ENCODE data around the gene ARHGAP5. TPM values are rescaled to one million over a fixed set of nuclear protein-coding genes. Genes with fewer than 3 reads are reported as not detected.

Gene ARHGAP5
- total RNA-seq, 2 donors from 2014 or later, result 159 to 198 TPM

- intact Hi-C loops (cut with DNase I), result no loop called here
- DNase-seq (ENCODE audit: low spot score), result no peak
These were observed 60.8 kb downstream of the ARHGAP5 start for GRCh38 chr14:32137892-32138291.

GRCh38 chr14:32142341-32142740, 65.2 kb downstream of the ARHGAP5 start:
- intact Hi-C loops (cut with DNase I), result no loop called here
- DNase-seq (ENCODE audit: low spot score), result no peak

GRCh38 chr14:32142754-32143437, 65.8 kb downstream of the ARHGAP5 start:
- intact Hi-C loops (cut with DNase I), result no loop called here
- no peak for DNase-seq (ENCODE audit: low spot score)

GRCh38 chr14:32150392-32150791, 73.3 kb downstream of the ARHGAP5 start:
- intact Hi-C loops (cut with DNase I), result loop anchor here in 1 of 2 donors (2.0 kb wide), 1 partner anchor 36 kb away; no protein-coding TSS in a partner anchor
- DNase-seq (ENCODE audit: low spot score), result no peak

GRCh38 chr14:32166029-32166428, 88.9 kb downstream of the ARHGAP5 start:
- DNase-seq (ENCODE audit: low spot score), result no peak
- intact Hi-C loops (cut with DNase I), result no loop called here

- no peak for DNase-seq (ENCODE audit: low spot score)
- intact Hi-C loops (cut with DNase I), result no loop called here
These were observed 89.8 kb downstream of the ARHGAP5 start for GRCh38 chr14:32166924-32167323.

- DNase-seq (ENCODE audit: low spot score), result no peak
- intact Hi-C loops (cut with DNase I), result no loop called here
These were observed 90.8 kb downstream of the ARHGAP5 start for GRCh38 chr14:32167907-32168306.

GRCh38 chr14:32169191-32169590, 92.1 kb downstream of the ARHGAP5 start:
- DNase-seq (ENCODE audit: low spot score), result no peak
- intact Hi-C loops (cut with DNase I), result no loop called here

GRCh38 chr14:32171469-32171868, 94.4 kb downstream of the ARHGAP5 start:
- intact Hi-C loops (cut with DNase I), result no loop called here

GRCh38 chr14:32183151-32184058, 106.3 kb downstream of the ARHGAP5 start:
- intact Hi-C loops (cut with DNase I), result no loop called here
- no peak for DNase-seq (ENCODE audit: low spot score)

More at GRCh38 chr14:32171469-32171868, 94.4 kb downstream of the ARHGAP5 start:
- DNase-seq (ENCODE audit: low spot score), result no peak

- intact Hi-C loops (cut with DNase I), result no loop called here
- DNase-seq (ENCODE audit: low spot score), result no peak
These were observed 108.0 kb downstream of the ARHGAP5 start for GRCh38 chr14:32185097-32185496.

- intact Hi-C loops (cut with DNase I), result loop anchor here in 1 of 2 donors (2.0 kb wide), 1 partner anchor 35 kb away; no protein-coding TSS in a partner anchor
These were observed 109.1 kb downstream of the ARHGAP5 start for GRCh38 chr14:32186248-32186647.

GRCh38 chr14:32189811-32190210, 112.7 kb downstream of the ARHGAP5 start:
- intact Hi-C loops (cut with DNase I), result no loop called here

More at GRCh38 chr14:32186248-32186647, 109.1 kb downstream of the ARHGAP5 start:
- no peak for DNase-seq (ENCODE audit: low spot score)

GRCh38 chr14:32190673-32191072, 113.6 kb downstream of the ARHGAP5 start:
- no peak for DNase-seq (ENCODE audit: low spot score)

More at GRCh38 chr14:32189811-32190210, 112.7 kb downstream of the ARHGAP5 start:
- DNase-seq (ENCODE audit: low spot score), result no peak

GRCh38 chr14:32192712-32193373, 115.7 kb downstream of the ARHGAP5 start:
- intact Hi-C loops (cut with DNase I), result no loop called here
- no peak for DNase-seq (ENCODE audit: low spot score)

More at GRCh38 chr14:32190673-32191072, 113.6 kb downstream of the ARHGAP5 start:
- intact Hi-C loops (cut with DNase I), result no loop called here

GRCh38 chr14:32193532-32193931, 116.4 kb downstream of the ARHGAP5 start:
- no peak for DNase-seq (ENCODE audit: low spot score)
- intact Hi-C loops (cut with DNase I), result no loop called here

- no peak for DNase-seq (ENCODE audit: low spot score)
- intact Hi-C loops (cut with DNase I), result no loop called here
These were observed 118.5 kb downstream of the ARHGAP5 start for GRCh38 chr14:32195636-32196035.

GRCh38 chr14:32197919-32198318, 120.8 kb downstream of the ARHGAP5 start:
- no peak for DNase-seq (ENCODE audit: low spot score)
- intact Hi-C loops (cut with DNase I), result no loop called here

- DNase-seq (ENCODE audit: low spot score), result no peak
- intact Hi-C loops (cut with DNase I), result no loop called here
These were observed 123.5 kb downstream of the ARHGAP5 start for GRCh38 chr14:32200368-32201192.

Measured in posterior vena cava (tissue), 2 donors.